ENCODE data around the gene ZNF561. TPM values are rescaled to one million over a fixed set of nuclear protein-coding genes. Genes with fewer than 3 reads are reported as not detected.
"Not testable (repeated sequence)": the region's sequence is repeated elsewhere in the genome, so short reads cannot be mapped to it uniquely, and the experiment has no call there.

The ZNF561 gene
- total RNA-seq, 1 donor from 2014 or later, result 40.2 TPM

DNA sequence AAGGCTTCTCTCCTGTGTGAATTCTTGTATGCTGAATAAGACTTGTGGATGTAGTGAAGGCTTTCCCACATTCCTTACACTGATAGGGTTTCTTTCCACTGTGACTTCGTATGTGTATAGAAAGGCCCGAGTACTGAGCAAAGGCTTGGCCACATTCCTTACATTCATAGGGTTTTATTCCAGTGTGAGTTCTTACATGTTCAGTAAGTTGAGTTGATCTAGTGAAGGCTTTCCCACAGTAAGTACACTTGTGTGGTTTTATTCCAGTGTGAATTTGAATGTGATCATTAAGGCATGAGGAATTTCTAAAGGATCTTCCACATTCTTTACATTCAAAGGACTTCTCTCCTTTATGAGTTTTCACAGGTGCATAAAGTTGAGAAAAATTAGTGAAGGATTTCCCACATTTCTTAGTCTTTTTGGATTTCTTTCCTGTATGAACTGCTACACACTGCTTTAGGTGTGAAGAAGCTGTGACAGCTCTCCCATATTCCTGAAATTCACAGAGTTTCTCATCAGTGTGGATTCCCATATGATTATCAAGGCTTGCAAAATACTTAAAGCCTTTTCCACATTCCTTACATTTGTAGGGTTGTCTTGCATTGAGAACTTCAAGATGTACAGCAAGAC, 10.4 kb downstream of the ZNF561 start:
- peaks cover 22% of the 10 kb centered on the region for H3K9me3 Mint-ChIP-seq
- TF ChIP-seq, protein P1, sequence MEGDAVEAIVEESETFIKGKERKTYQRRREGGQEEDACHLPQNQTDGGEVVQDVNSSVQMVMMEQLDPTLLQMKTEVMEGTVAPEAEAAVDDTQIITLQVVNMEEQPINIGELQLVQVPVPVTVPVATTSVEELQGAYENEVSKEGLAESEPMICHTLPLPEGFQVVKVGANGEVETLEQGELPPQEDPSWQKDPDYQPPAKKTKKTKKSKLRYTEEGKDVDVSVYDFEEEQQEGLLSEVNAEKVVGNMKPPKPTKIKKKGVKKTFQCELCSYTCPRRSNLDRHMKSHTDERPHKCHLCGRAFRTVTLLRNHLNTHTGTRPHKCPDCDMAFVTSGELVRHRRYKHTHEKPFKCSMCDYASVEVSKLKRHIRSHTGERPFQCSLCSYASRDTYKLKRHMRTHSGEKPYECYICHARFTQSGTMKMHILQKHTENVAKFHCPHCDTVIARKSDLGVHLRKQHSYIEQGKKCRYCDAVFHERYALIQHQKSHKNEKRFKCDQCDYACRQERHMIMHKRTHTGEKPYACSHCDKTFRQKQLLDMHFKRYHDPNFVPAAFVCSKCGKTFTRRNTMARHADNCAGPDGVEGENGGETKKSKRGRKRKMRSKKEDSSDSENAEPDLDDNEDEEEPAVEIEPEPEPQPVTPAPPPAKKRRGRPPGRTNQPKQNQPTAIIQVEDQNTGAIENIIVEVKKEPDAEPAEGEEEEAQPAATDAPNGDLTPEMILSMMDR (IDR thresholded peaks at IDR 0.05), result no peak
- DNase-seq (no peak), ATAC-seq (ENCODE audit: low read depth) (no peak)
- no peak overlapping the region for H3K4me3 Mint-ChIP-seq
- intact Hi-C loops (cut with micrococcal nuclease), result no loop called here
- H3K36me3 Mint-ChIP-seq (ENCODE audit: low read depth), result peaks cover 83% of the 10 kb centered on the region
- no peaks in the 10 kb centered on the region for H3K27me3 Mint-ChIP-seq
- CTCF ChIA-PET, result no interaction called here
- POLR2A ChIA-PET, result no interaction called here
- H3K4me1 Mint-ChIP-seq, result no peaks in the 10 kb centered on the region
- no peak overlapping the region for H3K27ac Mint-ChIP-seq

DNA sequence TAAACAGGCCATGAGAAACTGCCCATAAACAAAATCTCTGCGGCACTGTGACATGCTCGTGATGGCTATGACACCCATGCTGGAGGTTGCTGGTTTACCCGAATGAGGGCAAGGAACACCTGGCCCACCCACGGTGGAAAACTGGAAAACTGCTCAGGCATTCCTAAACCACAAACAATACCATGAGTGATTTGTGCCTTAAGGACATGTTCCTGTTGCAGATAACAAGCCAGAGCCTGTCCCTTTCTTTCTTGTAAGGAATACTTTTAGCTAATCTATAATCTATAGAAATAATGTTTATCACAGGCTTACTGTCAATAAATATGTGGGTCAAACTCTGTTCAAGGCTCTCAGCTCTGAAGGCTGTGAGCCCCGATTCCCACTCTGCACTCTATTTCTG, 12.1 kb downstream of the ZNF561 start:
- no peak overlapping the region for H3K27ac Mint-ChIP-seq
- peaks cover 68% of the 10 kb centered on the region for H3K36me3 Mint-ChIP-seq (ENCODE audit: low read depth)
- no peak for DNase-seq
- peaks cover 22% of the 10 kb centered on the region for H3K9me3 Mint-ChIP-seq
- no peak for ATAC-seq (ENCODE audit: low read depth)
- H3K4me1 Mint-ChIP-seq, result no peaks in the 10 kb centered on the region
- intact Hi-C loops (cut with micrococcal nuclease), result no loop called here
- no peak overlapping the region for H3K4me3 Mint-ChIP-seq
- ChIA-PET POLR2A (no interaction called here), CTCF (no interaction called here)
- H3K27me3 Mint-ChIP-seq, result no peaks in the 10 kb centered on the region
- TF ChIP-seq, protein P1 (IDR thresholded peaks at IDR 0.05), result no peak

GRCh38 chr19:9597027-9597426, 24.0 kb downstream of the ZNF561 start:
- H3K4me1 Mint-ChIP-seq, result no peaks in the 10 kb centered on the region
- H3K4me3 Mint-ChIP-seq, result no peak overlapping the region
- H3K27ac Mint-ChIP-seq, result no peak overlapping the region
- ChIA-PET CTCF (no interaction called here), POLR2A (no interaction called here)
- intact Hi-C loops (cut with micrococcal nuclease), result no loop called here
- TF ChIP-seq, protein P1 (IDR thresholded peaks at IDR 0.05), result no peak
- H3K9me3 Mint-ChIP-seq, result peaks cover 8% of the 10 kb centered on the region
- peaks cover 8% of the 10 kb centered on the region for H3K27me3 Mint-ChIP-seq
- H3K36me3 Mint-ChIP-seq (ENCODE audit: low read depth), result peaks cover 2% of the 10 kb centered on the region
- no peak for DNase-seq
- no peak for ATAC-seq (ENCODE audit: low read depth)

- intact Hi-C loops (cut with micrococcal nuclease), result loop anchor here (1.0 to 10.0 kb wide), 3 partner anchors 52 to 274 kb away; partner anchors contain the start of gene ZNF426
- TF ChIP-seq, protein P1 (IDR thresholded peaks at IDR 0.05), result no peak
- peak; percentile 37 for ATAC-seq (ENCODE audit: low read depth)
- Mint-ChIP-seq H3K9me3 (no peaks in the 10 kb centered on the region), H3K4me3 (no peak overlapping the region), H3K36me3 (ENCODE audit: low read depth) (peaks cover 9% of the 10 kb centered on the region), H3K4me1 (peaks cover 22% of the 10 kb centered on the region), H3K27me3 (peaks cover 18% of the 10 kb centered on the region), H3K27ac (no peak overlapping the region)
- ChIA-PET CTCF (interaction anchor here (1.1 to 2.0 kb wide), 5 partner anchors 33 to 380 kb away, joined by 3 to 5 read pairs (median 4); no protein-coding TSS in a partner anchor), POLR2A (interaction anchor here (0.6 to 1.4 kb wide), 2 partner anchors 32 to 151 kb away, joined by 3 to 6 read pairs; partner anchors contain the start of gene ZNF266)
- peak; percentile 46 for DNase-seq
Observed at GRCh38 chr19:9586764-9587163, 34.3 kb downstream of the ZNF561 start.

DNA sequence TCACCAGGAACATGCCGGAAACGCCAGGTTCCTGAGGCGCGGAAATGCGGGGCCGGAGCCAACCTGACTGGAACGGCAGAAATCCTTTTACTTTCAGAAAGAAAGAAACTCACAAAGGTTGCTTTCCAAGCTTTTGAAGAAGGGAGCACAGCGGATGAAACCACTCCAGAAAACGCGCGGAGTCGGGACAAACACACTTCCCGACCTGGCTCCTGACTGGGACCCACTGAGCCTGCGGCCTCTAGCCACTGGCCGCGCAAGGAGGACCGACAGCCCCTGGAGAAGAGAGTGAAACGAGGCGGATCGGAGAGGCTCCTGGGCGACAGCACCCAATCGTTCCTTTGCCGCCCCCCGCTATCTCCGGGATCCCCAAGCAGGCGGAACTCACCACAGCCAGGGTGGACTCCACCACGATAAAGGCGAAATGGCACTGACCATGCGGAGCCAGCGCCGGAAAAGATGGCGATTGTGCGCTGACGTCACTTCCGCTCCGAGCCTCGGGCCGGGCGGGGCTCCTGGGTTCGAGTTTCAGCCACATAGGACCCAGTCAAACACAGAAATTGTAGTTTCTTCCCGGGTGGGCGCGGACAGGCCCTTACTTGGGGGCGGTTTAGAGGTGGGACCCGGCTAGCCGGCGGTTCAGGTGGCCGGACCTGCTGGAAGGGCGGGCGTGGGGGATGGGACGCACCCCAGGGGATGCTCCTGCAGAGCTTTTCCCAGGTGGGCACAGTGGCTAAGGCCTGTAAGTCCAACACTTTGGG, 36.8 kb downstream of the ZNF561 start, which contains the start of gene ZNF121:
TSS of gene ZNF121 (minus strand) at position 432 of the 761 bp plus-strand sequence. CDS start 16,407 bp downstream, outside the sequence.
- Mint-ChIP-seq H3K27ac (peak within 1 kb of the TSS; percentile 94), H3K36me3 (ENCODE audit: low read depth) (peaks cover 30% of the 10 kb centered on the region), H3K9me3 (peaks cover 2% of the 10 kb centered on the region), H3K27me3 (peaks cover 6% of the 10 kb centered on the region), H3K4me1 (peaks cover 46% of the 10 kb centered on the region), H3K4me3 (peak within 1 kb of the TSS; percentile 95)
- ATAC-seq (ENCODE audit: low read depth) (peak; percentile 84), DNase-seq (peak; percentile 80)
- POLR2A ChIA-PET, result interaction anchor here (1.3 kb wide), 1 partner anchor 235 kb away, joined by 7 read pairs; the partner anchor contains the start of gene FBXL12
- intact Hi-C loops (cut with micrococcal nuclease), result loop anchor here (1.0 to 10.0 kb wide), 7 partner anchors 37 to 444 kb away; partner anchors contain the start of genes FBXL12, ZNF266, ZNF317 and ZNF426
- TF ChIP-seq, protein P1 (IDR thresholded peaks at IDR 0.05), result no peak
- CTCF ChIA-PET, result interaction anchor here (1.0 to 1.4 kb wide), 3 partner anchors 41 to 379 kb away, joined by 3 to 5 read pairs (median 3); no protein-coding TSS in a partner anchor

DNA sequence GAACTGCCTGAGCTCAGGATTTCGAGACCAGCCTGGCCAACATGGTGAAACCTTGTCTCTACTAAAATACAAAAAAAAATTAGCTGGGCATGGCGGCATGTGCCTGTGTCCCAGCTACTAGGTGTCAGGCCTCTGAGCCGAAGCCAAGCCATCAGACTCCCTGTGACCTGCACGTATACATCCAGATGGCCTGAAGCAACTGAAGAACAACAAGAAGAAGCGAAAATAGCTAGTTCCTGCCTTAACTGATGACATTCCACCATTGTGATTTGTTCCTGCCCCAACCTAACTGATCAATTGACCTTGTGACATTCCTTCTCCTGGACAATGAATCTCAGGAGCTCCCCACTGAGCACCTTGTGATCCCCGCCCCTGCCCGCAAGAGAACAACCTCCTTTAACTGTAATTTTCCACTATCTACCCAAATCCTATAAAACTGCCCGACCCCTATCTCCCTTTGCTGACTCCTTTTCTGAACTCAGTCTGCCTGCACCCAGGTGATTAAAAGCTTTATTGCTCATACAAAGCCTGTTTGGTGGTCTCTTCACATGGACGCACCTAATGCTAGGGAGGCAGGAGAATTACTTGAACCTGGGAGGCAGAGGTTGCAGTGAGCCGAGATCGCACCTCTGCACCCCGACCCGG, 38.8 kb downstream of the ZNF561 start:
- Mint-ChIP-seq H3K36me3 (ENCODE audit: low read depth) (peaks cover 46% of the 10 kb centered on the region), H3K4me1 (peaks cover 61% of the 10 kb centered on the region), H3K27ac (peak overlapping the region; percentile 2), H3K4me3 (peak overlapping the region; percentile 42)
- intact Hi-C loops (cut with micrococcal nuclease), result loop anchor here (5.0 to 10.0 kb wide), 2 partner anchors 47 to 145 kb away; partner anchors contain the start of genes ZNF266 and ZNF426
- H3K27me3 Mint-ChIP-seq; ATAC-seq (ENCODE audit: low read depth); DNase-seq; H3K9me3 Mint-ChIP-seq; POLR2A ChIA-PET: not testable (repeated sequence)
- CTCF ChIA-PET, result interaction anchor here (1.1 kb wide), 1 partner anchor 44 kb away, joined by 3 read pairs; no protein-coding TSS in a partner anchor
